Measurements from ENCODE around the gene KRT8.

KRT8 gene

GRCh38 chr12:52925717-52926595, 21.1 kb upstream of the KRT8 start:
- no peak for DNase-seq

- DNase-seq, result no peak
Observed at GRCh38 chr12:52924764-52925716, 20.2 kb upstream of the KRT8 start.

GRCh38 chr12:52921488-52922165, 16.8 kb upstream of the KRT8 start:
- DNase-seq, result no peak

- DNase-seq, result no peak
Observed at GRCh38 chr12:52920937-52921336, 16.1 kb upstream of the KRT8 start.

GRCh38 chr12:52918784-52919183, 13.9 kb upstream of the KRT8 start:
- no peak for DNase-seq

GRCh38 chr12:52918351-52918750, 13.5 kb upstream of the KRT8 start:
- no peak for DNase-seq

GRCh38 chr12:52917800-52918199, 12.9 kb upstream of the KRT8 start:
- no peak for DNase-seq

GRCh38 chr12:52916216-52916615, 11.3 kb upstream of the KRT8 start:
- DNase-seq, result no peak

- no peak for DNase-seq
Observed at GRCh38 chr12:52915637-52916036, 10.8 kb upstream of the KRT8 start.

- DNase-seq, result no peak
Observed at GRCh38 chr12:52914576-52915121, 9.8 kb upstream of the KRT8 start.

- DNase-seq, result no peak
Observed at GRCh38 chr12:52913431-52913821, 8.6 kb upstream of the KRT8 start.

- no peak for DNase-seq
Observed at GRCh38 chr12:52912711-52913430, 8.0 kb upstream of the KRT8 start.

- DNase-seq, result no peak
Observed at GRCh38 chr12:52910248-52910883, 5.5 kb upstream of the KRT8 start.

- DNase-seq, result no peak
Observed at GRCh38 chr12:52909796-52910195, 4.9 kb upstream of the KRT8 start.

- no peak for DNase-seq
Observed at GRCh38 chr12:52909331-52909730, 4.5 kb upstream of the KRT8 start.

- no peak for DNase-seq
Observed at GRCh38 chr12:52907092-52907810, 2.4 kb upstream of the KRT8 start.

- DNase-seq, result no peak
Observed at GRCh38 chr12:52906191-52906601, 1.3 kb upstream of the KRT8 start.

- DNase-seq, result peak; percentile 30
Observed at GRCh38 chr12:52903855-52904508, 894 bp downstream of the KRT8 start.

- DNase-seq, result peak; percentile 58
Observed at GRCh38 chr12:52903285-52903854, 1.5 kb downstream of the KRT8 start.

All from CD4-positive, alpha-beta T cell treated with Interleukin-10 for 1 hour (primary cell).